Hepatocyte (in vitro differentiated cells): ENCODE measurements around the gene KRT38.

Experiments used
- EZH2 ChIP-seq: fragments of 200-600 bp; sonication (generic); IDR thresholded peaks from 2 replicates; pipeline ENCODE4 v1.6.1; 2016; ENCODE audit warnings: antibody characterized with exemption, mild to moderate bottlenecking, borderline replicate concordance
- TF ChIP-seq, protein P1 (sequence below): fragments of 200-600 bp; sonication (generic); IDR thresholded peaks from 2 replicates; pipeline ENCODE4 v1.5.1; 2016; ENCODE audit warnings: antibody characterized with exemption, mild to moderate bottlenecking; ENCODE audit not compliant: poor library complexity

- TF ChIP-seq, protein P1, sequence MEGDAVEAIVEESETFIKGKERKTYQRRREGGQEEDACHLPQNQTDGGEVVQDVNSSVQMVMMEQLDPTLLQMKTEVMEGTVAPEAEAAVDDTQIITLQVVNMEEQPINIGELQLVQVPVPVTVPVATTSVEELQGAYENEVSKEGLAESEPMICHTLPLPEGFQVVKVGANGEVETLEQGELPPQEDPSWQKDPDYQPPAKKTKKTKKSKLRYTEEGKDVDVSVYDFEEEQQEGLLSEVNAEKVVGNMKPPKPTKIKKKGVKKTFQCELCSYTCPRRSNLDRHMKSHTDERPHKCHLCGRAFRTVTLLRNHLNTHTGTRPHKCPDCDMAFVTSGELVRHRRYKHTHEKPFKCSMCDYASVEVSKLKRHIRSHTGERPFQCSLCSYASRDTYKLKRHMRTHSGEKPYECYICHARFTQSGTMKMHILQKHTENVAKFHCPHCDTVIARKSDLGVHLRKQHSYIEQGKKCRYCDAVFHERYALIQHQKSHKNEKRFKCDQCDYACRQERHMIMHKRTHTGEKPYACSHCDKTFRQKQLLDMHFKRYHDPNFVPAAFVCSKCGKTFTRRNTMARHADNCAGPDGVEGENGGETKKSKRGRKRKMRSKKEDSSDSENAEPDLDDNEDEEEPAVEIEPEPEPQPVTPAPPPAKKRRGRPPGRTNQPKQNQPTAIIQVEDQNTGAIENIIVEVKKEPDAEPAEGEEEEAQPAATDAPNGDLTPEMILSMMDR = no peak
- no peak for TF ChIP-seq EZH2
These were observed 29.5 kb downstream of the KRT38 start for GRCh38 chr17:41411072-41411840.
